Body of pancreas (tissue), 4 donors: Measurements from ENCODE around the gene CFI.

Experiments
- CTCF ChIP-seq, 7 experiments: fragments of 450-650 bp in 4 of 7; fragments of 200-600 bp in 3 of 7; sonication (generic) in 3 of 7; IDR thresholded peaks; one replicate each; pipeline ENCODE4 v1.5.1; 2016 to 2019; ENCODE audit warnings: antibody characterized with exemption in 7 of 7
- POLR2A ChIP-seq, 3 donors: fragments of 450-650 bp; IDR thresholded peaks; one replicate each; pipeline ENCODE4 v1.6.1; 2016; ENCODE audit warnings: antibody characterized with exemption in 3 of 3, mild to moderate bottlenecking in 2 of 3

GRCh38 chr4:109846395-109847098 is 44.7 kb upstream of the CFI start:
- TF ChIP-seq CTCF (IDR thresholded peaks at IDR 0.05) (no peak), POLR2A (IDR thresholded peaks at IDR 0.05) (no peak)
